Measurements from ENCODE around the gene CAMSAP2.
"Not testable (repeated sequence)": the region's sequence is repeated elsewhere in the genome, so short reads cannot be mapped to it uniquely, and the experiment has no call there.

DNA sequence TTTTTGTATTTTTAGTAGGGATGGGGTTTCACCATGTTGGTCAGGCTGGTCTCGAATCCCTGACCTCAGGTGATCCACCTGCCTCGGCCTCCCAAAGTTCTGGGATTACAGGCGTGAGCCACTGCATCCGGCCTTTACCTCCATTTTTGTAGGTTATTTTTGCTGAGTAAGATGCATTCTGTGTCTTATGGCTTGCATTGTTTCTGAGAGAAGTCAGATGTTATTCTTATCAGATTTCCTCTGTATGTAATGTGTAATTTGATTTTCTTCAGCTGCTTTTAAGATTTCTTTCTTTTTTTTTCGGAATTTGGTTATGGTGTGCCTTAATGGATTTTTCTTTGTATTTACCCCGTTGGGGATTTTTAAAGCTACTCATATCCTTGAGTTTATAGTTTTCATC is 52.3 kb downstream of the CAMSAP2 start:
- TF ChIP-seq, protein P1, sequence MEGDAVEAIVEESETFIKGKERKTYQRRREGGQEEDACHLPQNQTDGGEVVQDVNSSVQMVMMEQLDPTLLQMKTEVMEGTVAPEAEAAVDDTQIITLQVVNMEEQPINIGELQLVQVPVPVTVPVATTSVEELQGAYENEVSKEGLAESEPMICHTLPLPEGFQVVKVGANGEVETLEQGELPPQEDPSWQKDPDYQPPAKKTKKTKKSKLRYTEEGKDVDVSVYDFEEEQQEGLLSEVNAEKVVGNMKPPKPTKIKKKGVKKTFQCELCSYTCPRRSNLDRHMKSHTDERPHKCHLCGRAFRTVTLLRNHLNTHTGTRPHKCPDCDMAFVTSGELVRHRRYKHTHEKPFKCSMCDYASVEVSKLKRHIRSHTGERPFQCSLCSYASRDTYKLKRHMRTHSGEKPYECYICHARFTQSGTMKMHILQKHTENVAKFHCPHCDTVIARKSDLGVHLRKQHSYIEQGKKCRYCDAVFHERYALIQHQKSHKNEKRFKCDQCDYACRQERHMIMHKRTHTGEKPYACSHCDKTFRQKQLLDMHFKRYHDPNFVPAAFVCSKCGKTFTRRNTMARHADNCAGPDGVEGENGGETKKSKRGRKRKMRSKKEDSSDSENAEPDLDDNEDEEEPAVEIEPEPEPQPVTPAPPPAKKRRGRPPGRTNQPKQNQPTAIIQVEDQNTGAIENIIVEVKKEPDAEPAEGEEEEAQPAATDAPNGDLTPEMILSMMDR (IDR thresholded peaks at IDR 0.05; ENCODE audit: low read depth, low read length) = not testable (repeated sequence)
- TF ChIP-seq MYC (IDR thresholded peaks at IDR 0.05; ENCODE audit: low read depth, low read length); POLR2A (IDR thresholded peaks at IDR 0.05; ENCODE audit: extremely low read depth, insufficient read length); MAX (IDR thresholded peaks at IDR 0.05; ENCODE audit: low read depth, low read length): not testable (repeated sequence)
